ENCODE data around the gene TRERF1.

GRCh38 chr6:42378536-42378935, 73.2 kb downstream of the TRERF1 start:
- TF ChIP-seq, protein P1, sequence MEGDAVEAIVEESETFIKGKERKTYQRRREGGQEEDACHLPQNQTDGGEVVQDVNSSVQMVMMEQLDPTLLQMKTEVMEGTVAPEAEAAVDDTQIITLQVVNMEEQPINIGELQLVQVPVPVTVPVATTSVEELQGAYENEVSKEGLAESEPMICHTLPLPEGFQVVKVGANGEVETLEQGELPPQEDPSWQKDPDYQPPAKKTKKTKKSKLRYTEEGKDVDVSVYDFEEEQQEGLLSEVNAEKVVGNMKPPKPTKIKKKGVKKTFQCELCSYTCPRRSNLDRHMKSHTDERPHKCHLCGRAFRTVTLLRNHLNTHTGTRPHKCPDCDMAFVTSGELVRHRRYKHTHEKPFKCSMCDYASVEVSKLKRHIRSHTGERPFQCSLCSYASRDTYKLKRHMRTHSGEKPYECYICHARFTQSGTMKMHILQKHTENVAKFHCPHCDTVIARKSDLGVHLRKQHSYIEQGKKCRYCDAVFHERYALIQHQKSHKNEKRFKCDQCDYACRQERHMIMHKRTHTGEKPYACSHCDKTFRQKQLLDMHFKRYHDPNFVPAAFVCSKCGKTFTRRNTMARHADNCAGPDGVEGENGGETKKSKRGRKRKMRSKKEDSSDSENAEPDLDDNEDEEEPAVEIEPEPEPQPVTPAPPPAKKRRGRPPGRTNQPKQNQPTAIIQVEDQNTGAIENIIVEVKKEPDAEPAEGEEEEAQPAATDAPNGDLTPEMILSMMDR (conservative IDR thresholded peaks at IDR 0.05; ENCODE audit: low read depth, low read length), result no peak
- TF ChIP-seq EZH2phosphoT487 (IDR thresholded peaks at IDR 0.05; ENCODE audit: borderline replicate concordance, low read length), result no peak
